H54 (cell line): ENCODE measurements around the gene HYOU1.
"Not testable (repeated sequence)": the region's sequence is repeated elsewhere in the genome, so short reads cannot be mapped to it uniquely, and the experiment has no call there.

Source experiments
- DNase-seq: peaks from one replicate; pipeline ENCODE4 v3.0.0; 2011; ENCODE audit warnings: low spot score, mixed read lengths; ENCODE audit not compliant: insufficient read length
- FAIRE-seq: peaks from 3 replicates; lab custom pipeline; 2011; peaks lifted over from hg19 to GRCh38; lab: Jason Lieb, UNC
- POLR2A ChIP-seq: IDR thresholded peaks from 2 replicates; pipeline ENCODE4 v1.6.1; 2011; ENCODE audit warnings: low read depth, mild to moderate bottlenecking, low read length

Gene HYOU1

DNA sequence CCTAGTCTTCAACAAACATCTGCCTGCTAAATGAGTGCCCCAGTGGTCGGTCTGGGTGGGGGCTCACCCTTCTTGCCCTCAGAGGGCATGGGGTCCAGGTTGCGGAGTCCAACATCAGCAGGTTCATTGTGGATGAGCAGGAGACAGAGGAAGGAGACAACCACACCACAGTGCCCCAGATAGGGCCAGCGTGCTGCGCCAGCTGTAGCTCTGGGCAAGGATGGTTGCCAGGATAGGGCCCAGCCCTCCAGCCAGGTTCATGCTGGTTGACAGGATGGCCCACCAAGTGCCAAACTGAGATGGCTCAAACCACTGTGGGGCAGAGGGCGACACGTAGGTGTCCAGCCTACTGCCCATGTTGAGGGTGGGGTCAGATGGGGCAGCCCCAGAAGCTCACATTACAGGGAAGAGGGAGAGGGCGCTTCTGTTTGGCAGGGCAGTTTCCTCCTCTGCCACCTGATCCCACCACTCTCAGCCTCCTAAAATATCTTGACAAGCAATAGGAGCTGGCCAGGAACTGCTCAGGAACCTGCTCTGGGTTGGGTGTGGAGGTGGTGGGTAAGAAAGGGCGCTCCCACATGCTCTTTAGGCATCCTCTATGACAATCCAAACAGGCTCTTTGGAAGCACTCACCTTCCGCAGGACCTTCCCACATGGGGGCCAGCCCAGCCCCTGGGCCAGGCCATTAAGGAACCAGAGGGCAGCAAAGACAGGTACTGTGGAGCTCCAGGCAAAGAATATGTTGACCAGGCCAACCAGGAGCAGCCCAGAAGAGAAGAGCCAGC is 29.3 kb downstream of the HYOU1 start:
- TF ChIP-seq POLR2A = no peak
- FAIRE-seq (no peak), DNase-seq (no peak)

GRCh38 chr11:119026970-119027369 is 30.0 kb downstream of the HYOU1 start:
- FAIRE-seq (no peak), DNase-seq (no peak)
- TF ChIP-seq POLR2A = no peak

- DNase-seq (no peak), FAIRE-seq (no peak)
- no peak for TF ChIP-seq POLR2A
Observed at GRCh38 chr11:119025978-119026766, 30.8 kb downstream of the HYOU1 start.

DNA sequence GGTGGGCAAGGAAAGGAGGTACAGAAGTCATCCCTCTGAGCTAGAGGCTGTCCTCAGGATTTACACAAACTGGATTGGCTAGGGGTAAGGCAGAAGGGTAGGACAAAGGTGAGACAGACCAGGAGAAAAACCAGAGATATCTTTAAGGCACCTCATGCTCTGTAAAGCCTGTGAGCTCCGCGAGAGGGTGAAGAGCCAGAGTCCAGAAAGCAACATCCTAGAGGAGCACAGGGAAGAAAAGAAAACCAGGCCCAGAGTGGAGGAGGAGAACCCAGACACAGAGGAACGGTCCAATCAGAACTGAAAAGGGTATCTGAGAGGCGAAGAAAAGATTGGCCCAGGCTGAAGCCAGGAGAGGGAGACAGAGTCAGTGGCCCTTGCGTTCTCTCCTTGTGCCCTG is 31.5 kb downstream of the HYOU1 start:
- FAIRE-seq (no peak), DNase-seq (no peak)
- TF ChIP-seq POLR2A = no peak

- FAIRE-seq = no peak
- TF ChIP-seq POLR2A = no peak
- no peak for DNase-seq
Observed at GRCh38 chr11:119025099-119025473, 31.9 kb downstream of the HYOU1 start.

GRCh38 chr11:119024430-119025098 is 32.4 kb downstream of the HYOU1 start:
- no peak for TF ChIP-seq POLR2A
- no peak for FAIRE-seq
- no peak for DNase-seq

GRCh38 chr11:119023741-119024140 is 33.3 kb downstream of the HYOU1 start:
- FAIRE-seq (no peak), DNase-seq (no peak)
- TF ChIP-seq POLR2A = no peak

DNA sequence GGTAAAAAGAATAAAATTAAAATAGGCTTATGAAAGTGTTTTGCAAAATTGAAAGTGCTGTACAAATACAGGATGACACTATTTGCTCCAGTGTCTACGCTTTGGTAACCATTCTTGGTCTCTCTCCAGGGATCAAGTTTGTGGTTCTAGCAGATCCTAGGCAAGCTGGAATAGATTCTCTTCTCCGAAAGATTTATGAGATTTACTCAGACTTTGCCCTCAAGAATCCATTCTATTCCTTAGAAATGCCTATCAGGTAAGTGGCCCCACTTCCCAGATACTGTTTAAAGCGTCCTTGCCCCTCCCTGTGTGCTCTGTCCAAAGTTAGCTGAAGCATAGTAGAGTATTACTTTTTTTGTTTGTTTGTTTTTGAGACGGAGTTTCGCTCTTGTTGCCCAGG is 35.4 kb downstream of the HYOU1 start:
- no peak for FAIRE-seq

DNA sequence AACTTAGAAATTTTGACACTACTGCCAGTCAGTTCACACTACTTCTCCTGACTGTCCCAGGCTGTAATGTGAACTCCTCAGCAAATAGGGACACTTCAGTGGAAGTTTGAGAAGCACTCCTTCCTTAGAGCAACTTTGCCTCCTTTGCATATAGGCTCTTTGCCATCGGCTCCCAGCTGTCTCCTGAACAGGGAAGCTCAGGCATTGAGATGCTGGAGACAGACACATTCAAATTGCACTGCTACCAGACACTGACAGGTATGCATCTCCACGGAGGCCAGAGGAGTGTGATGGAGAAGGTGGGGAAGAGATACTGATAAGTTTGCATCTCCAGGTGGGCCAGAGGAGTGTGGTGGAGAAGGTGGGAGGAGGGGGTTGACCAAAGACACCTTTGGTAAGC is 37.0 kb downstream of the HYOU1 start:
- no peak for TF ChIP-seq POLR2A
- no peak for FAIRE-seq
- DNase-seq = no peak

More for the DNA sequence above, 35.4 kb downstream of the HYOU1 start:
- DNase-seq = no peak
- no peak for TF ChIP-seq POLR2A

GRCh38 chr11:119018074-119018938 is 38.7 kb downstream of the HYOU1 start, which contains the start of the genes RPS25 and TRAPPC4:
RPS25 (minus strand) TSS chr11:119018343; CDS start chr11:119018284, 59 bp downstream.
TRAPPC4 (plus strand) TSS chr11:119018766; CDS start chr11:119018796, 30 bp downstream.
- peak; percentile 58 for TF ChIP-seq POLR2A
- DNase-seq (peak; percentile 72), FAIRE-seq (peak; percentile 41)

DNA sequence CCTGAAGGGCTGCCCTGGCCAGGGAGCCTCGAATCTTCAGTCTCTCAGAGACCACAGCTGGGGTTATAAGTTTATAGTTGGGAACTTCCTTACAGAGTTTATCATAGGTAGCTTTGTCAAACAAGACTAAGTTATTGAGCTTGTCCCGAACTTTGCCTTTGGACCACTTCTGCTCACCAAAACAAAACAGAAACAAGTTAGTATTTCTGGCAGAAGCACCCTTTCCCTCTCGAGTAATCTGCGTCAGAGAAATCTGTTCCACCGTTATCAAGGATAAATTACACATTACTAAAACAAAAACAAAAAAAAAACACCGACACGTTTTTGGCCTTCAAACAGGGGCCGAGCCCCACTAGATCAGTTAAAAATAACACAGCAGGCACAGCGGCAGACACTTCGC is 39.6 kb downstream of the HYOU1 start:
- DNase-seq, FAIRE-seq: not testable (repeated sequence)

DNA sequence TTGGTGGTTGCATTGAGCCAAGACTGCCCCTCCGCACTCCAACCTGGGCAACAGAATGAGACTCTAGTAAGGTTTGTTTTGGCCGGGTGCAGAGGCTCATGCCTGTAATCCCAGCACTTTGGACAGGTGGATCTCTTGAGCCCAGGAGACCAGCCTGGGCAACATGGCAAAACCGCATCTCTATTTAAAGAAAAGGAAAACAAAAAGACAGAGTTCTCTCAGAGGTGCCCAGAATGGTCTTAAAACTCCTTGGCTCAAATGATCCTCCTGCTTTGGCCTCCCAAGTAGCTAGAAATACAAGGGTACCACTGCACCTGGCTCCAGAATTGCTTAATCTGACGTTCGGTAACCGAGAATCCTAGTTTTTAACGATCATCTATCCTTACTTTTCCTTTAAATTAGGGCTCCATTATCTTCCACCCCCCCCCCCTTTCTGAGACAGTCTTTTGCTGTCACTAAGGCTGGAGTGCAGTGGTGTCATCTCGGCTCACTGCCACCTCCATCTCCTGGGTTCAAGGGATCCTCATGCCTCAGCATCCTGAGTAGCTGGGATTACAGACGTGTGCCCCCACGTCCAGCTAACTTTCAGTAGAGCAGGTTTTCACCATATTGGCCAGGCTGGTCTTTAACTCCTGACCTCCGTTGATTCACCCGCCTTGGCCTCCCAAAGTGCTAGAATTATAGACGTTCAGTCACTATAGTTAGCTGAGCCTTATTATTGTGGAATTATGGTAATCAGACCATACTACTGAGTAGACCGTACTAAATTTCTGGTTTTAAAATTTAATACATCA is 40.6 kb downstream of the HYOU1 start:
- FAIRE-seq (no peak), DNase-seq (no peak)
- TF ChIP-seq POLR2A = no peak
